Activated CD8-positive, alpha-beta memory T cell treated with anti-CD3 and anti-CD28 coated beads for 36 hours (primary cell): ENCODE data around the gene GLIPR2. TPM values are rescaled to one million over a fixed set of nuclear protein-coding genes. Genes with fewer than 3 reads are reported as not detected.

Experiments used
- CTCF ChIA-PET: fragments of 350-600 bp; sonication (Branson Sonifier 250); formaldehyde crosslinking; loops from one replicate; lab custom pipeline; 2021; ENCODE audit warnings: antibody characterized with exemption; lab: Charles Lee
- POLR2A ChIA-PET: fragments of 350-600 bp; sonication (Branson Sonifier 250); formaldehyde crosslinking; loops from one replicate; lab custom pipeline; 2021; ENCODE audit warnings: antibody characterized with exemption; lab: Charles Lee
- total RNA-seq, 2 experiments: library from RNA; stranded (reverse); gene quantifications; one replicate each; pipeline ENCODE4 v1.2.3, GENCODE V29; 2021

Gene GLIPR2
- total RNA-seq, 2 experiments from 2014 or later = 13.4 to 14.2 TPM

GRCh38 chr9:36138496-36138895 lies 2.0 kb downstream of the GLIPR2 start:
- ChIA-PET POLR2A (interaction anchor here (0.5 to 1.0 kb wide), 2 partner anchors 10 to 52 kb away, joined by 4 read pairs; partner anchors contain the start of gene CLTA), CTCF (interaction anchor here (2.5 kb wide), 1 partner anchor 27 kb away, joined by 12 read pairs; no protein-coding TSS in a partner anchor)

- POLR2A ChIA-PET = interaction anchor here (0.5 to 1.0 kb wide), 2 partner anchors 10 to 52 kb away, joined by 4 read pairs; partner anchors contain the start of gene CLTA
Observed at GRCh38 chr9:36138901-36139300, 2.4 kb downstream of the GLIPR2 start.

GRCh38 chr9:36140086-36141084 lies 3.9 kb downstream of the GLIPR2 start:
- POLR2A ChIA-PET = interaction anchor here (1.5 kb wide), 1 partner anchor 10 kb away, joined by 7 read pairs; no protein-coding TSS in a partner anchor
- CTCF ChIA-PET = interaction anchor here (1.0 to 2.5 kb wide), 3 partner anchors 11 to 35 kb away, joined by 6 to 12 read pairs (median 12); no protein-coding TSS in a partner anchor

More at GRCh38 chr9:36138901-36139300, 2.4 kb downstream of the GLIPR2 start:
- CTCF ChIA-PET = interaction anchor here (2.5 kb wide), 1 partner anchor 27 kb away, joined by 12 read pairs; no protein-coding TSS in a partner anchor

- POLR2A ChIA-PET = no interaction called here
- CTCF ChIA-PET = interaction anchor here (0.6 to 2.5 kb wide), 4 partner anchors 10 to 25 kb away, joined by 3 to 12 read pairs (median 8); no protein-coding TSS in a partner anchor
Observed at GRCh38 chr9:36141288-36141687, 4.8 kb downstream of the GLIPR2 start.

- CTCF ChIA-PET = interaction anchor here (0.6 to 2.5 kb wide), 4 partner anchors 10 to 25 kb away, joined by 3 to 12 read pairs (median 8); no protein-coding TSS in a partner anchor
- POLR2A ChIA-PET = interaction anchor here (1.1 kb wide), 1 partner anchor 10 kb away, joined by 3 read pairs; no protein-coding TSS in a partner anchor
Observed at GRCh38 chr9:36141761-36142160, 5.2 kb downstream of the GLIPR2 start.

- POLR2A ChIA-PET = interaction anchor here (1.1 kb wide), 1 partner anchor 9 kb away, joined by 3 read pairs; no protein-coding TSS in a partner anchor
- CTCF ChIA-PET = interaction anchor here (1.5 kb wide), 1 partner anchor 24 kb away, joined by 8 read pairs; no protein-coding TSS in a partner anchor
Observed at GRCh38 chr9:36142510-36143244, 6.1 kb downstream of the GLIPR2 start.

- ChIA-PET POLR2A (no interaction called here), CTCF (interaction anchor here (0.6 kb wide), 1 partner anchor 189 kb away, joined by 4 read pairs; no protein-coding TSS in a partner anchor)
Observed at GRCh38 chr9:36143245-36143641, 6.7 kb downstream of the GLIPR2 start.

- ChIA-PET POLR2A (no interaction called here), CTCF (interaction anchor here (0.7 to 1.2 kb wide), 3 partner anchors 10 to 136 kb away, joined by 3 to 4 read pairs (median 3); no protein-coding TSS in a partner anchor)
Observed at GRCh38 chr9:36144309-36145232, 8.0 kb downstream of the GLIPR2 start.

GRCh38 chr9:36145970-36146369 lies 9.4 kb downstream of the GLIPR2 start:
- POLR2A ChIA-PET = no interaction called here
- CTCF ChIA-PET = no interaction called here

- POLR2A ChIA-PET = no interaction called here
- CTCF ChIA-PET = interaction anchor here (3.7 kb wide), 1 partner anchor 20 kb away, joined by 19 read pairs; no protein-coding TSS in a partner anchor
Observed at GRCh38 chr9:36146651-36147050, 10.1 kb downstream of the GLIPR2 start.

GRCh38 chr9:36147441-36148175 lies 11.1 kb downstream of the GLIPR2 start:
- ChIA-PET POLR2A (interaction anchor here (1.2 to 2.4 kb wide), 3 partner anchors 9 to 16 kb away, joined by 4 to 13 read pairs (median 4); partner anchors contain the start of gene GLIPR2), CTCF (interaction anchor here (2.1 to 3.7 kb wide), 2 partner anchors 11 to 19 kb away, joined by 11 to 19 read pairs; partner anchors contain the start of gene GLIPR2)

GRCh38 chr9:36148311-36149051 lies 11.9 kb downstream of the GLIPR2 start:
- POLR2A ChIA-PET = interaction anchor here (0.5 to 2.4 kb wide), 6 partner anchors 10 to 42 kb away, joined by 3 to 13 read pairs (median 4); partner anchors contain the start of genes CLTA and GLIPR2
- CTCF ChIA-PET = interaction anchor here (1.2 to 3.7 kb wide), 5 partner anchors 12 to 140 kb away, joined by 4 to 19 read pairs (median 5); partner anchors contain the start of gene GLIPR2

- CTCF ChIA-PET = interaction anchor here (1.2 to 3.7 kb wide), 5 partner anchors 12 to 140 kb away, joined by 4 to 19 read pairs (median 5); partner anchors contain the start of gene GLIPR2
- POLR2A ChIA-PET = interaction anchor here (0.6 to 2.4 kb wide), 5 partner anchors 11 to 41 kb away, joined by 3 to 13 read pairs (median 4); partner anchors contain the start of genes CLTA and GLIPR2
Observed at GRCh38 chr9:36149197-36149596, 12.7 kb downstream of the GLIPR2 start.

- CTCF ChIA-PET = interaction anchor here (1.3 to 2.3 kb wide), 4 partner anchors 10 to 17 kb away, joined by 3 to 12 read pairs (median 4); partner anchors contain the start of gene GLIPR2
- POLR2A ChIA-PET = interaction anchor here (0.7 to 1.5 kb wide), 3 partner anchors 11 to 99 kb away, joined by 3 to 7 read pairs (median 4); partner anchors contain the start of gene GLIPR2
Observed at GRCh38 chr9:36150574-36151315, 14.2 kb downstream of the GLIPR2 start.
